ENCODE results near the gene SMG7.

The SMG7 gene

GRCh38 chr1:183457449-183457848, 14.8 kb upstream of the SMG7 start:
- no peaks in the 10 kb centered on the region for H3K9me3 ChIP-seq (ENCODE audit: low read length)
- no peaks in the 10 kb centered on the region for H4K20me1 ChIP-seq (ENCODE audit: insufficient read depth, low read length)
- H3K36me3 ChIP-seq (ENCODE audit: insufficient read depth, low read length) = no peaks in the 10 kb centered on the region
- H3K9me2 ChIP-seq (ENCODE audit: low read depth, low read length) = no peaks in the 10 kb centered on the region
- H3K9ac ChIP-seq (ENCODE audit: low read length) = no peak overlapping the region
- no peaks in the 10 kb centered on the region for H3K27me3 ChIP-seq (ENCODE audit: insufficient read depth, low read length)
- H3K4me3 ChIP-seq (ENCODE audit: low read depth, low read length, poor library complexity, severe bottlenecking) = no peak overlapping the region
- H3K4me2 ChIP-seq (ENCODE audit: low read length) = no peak overlapping the region
- H3F3A ChIP-seq (ENCODE audit: insufficient read depth, low read length) = no peaks in the 10 kb centered on the region
- TF ChIP-seq CTCF (IDR thresholded peaks at IDR 0.05; ENCODE audit: low read length) (no peak), EZH2 (IDR thresholded peaks at IDR 0.05; ENCODE audit: borderline replicate concordance, low read length) (no peak)
- no peaks in the 10 kb centered on the region for H3K79me2 ChIP-seq (ENCODE audit: insufficient read depth, low read length)
- H2AFZ ChIP-seq (ENCODE audit: low read length) = no peak overlapping the region
- no peak overlapping the region for H3K27ac ChIP-seq (ENCODE audit: low read depth, low read length, poor library complexity, severe bottlenecking)
- H3K4me1 ChIP-seq (ENCODE audit: insufficient read depth, low read length, severe bottlenecking) = no peaks in the 10 kb centered on the region

GRCh38 chr1:183460596-183460995, 11.7 kb upstream of the SMG7 start:
- Histone ChIP-seq H2AFZ (ENCODE audit: low read length) (no peak overlapping the region), H3K79me2 (ENCODE audit: insufficient read depth, low read length) (no peaks in the 10 kb centered on the region), H3K36me3 (ENCODE audit: insufficient read depth, low read length) (no peaks in the 10 kb centered on the region), H3K4me3 (ENCODE audit: low read depth, low read length, poor library complexity, severe bottlenecking) (no peak overlapping the region), H3K27me3 (ENCODE audit: insufficient read depth, low read length) (no peaks in the 10 kb centered on the region), H3K4me1 (ENCODE audit: insufficient read depth, low read length, severe bottlenecking) (no peaks in the 10 kb centered on the region), H3K9me3 (ENCODE audit: low read length) (no peaks in the 10 kb centered on the region), H3K4me2 (ENCODE audit: low read length) (no peak overlapping the region), H4K20me1 (ENCODE audit: insufficient read depth, low read length) (no peaks in the 10 kb centered on the region), H3K9ac (ENCODE audit: low read length) (no peak overlapping the region), H3F3A (ENCODE audit: insufficient read depth, low read length) (no peaks in the 10 kb centered on the region), H3K9me2 (ENCODE audit: low read depth, low read length) (no peaks in the 10 kb centered on the region), H3K27ac (ENCODE audit: low read depth, low read length, poor library complexity, severe bottlenecking) (no peak overlapping the region)
- no peak for TF ChIP-seq EZH2 (IDR thresholded peaks at IDR 0.05; ENCODE audit: borderline replicate concordance, low read length)
- TF ChIP-seq CTCF (IDR thresholded peaks at IDR 0.05; ENCODE audit: low read length) = no peak

- TF ChIP-seq EZH2 (IDR thresholded peaks at IDR 0.05; ENCODE audit: borderline replicate concordance, low read length) (no peak), CTCF (IDR thresholded peaks at IDR 0.05; ENCODE audit: low read length) (no peak)
- no peaks in the 10 kb centered on the region for H3K9me2 ChIP-seq (ENCODE audit: low read depth, low read length)
- no peak overlapping the region for H2AFZ ChIP-seq (ENCODE audit: low read length)
- H3K79me2 ChIP-seq (ENCODE audit: insufficient read depth, low read length) = no peaks in the 10 kb centered on the region
- no peaks in the 10 kb centered on the region for H3K27me3 ChIP-seq (ENCODE audit: insufficient read depth, low read length)
- no peak overlapping the region for H3K4me3 ChIP-seq (ENCODE audit: low read depth, low read length, poor library complexity, severe bottlenecking)
- no peaks in the 10 kb centered on the region for H3K36me3 ChIP-seq (ENCODE audit: insufficient read depth, low read length)
- no peak overlapping the region for H3K9ac ChIP-seq (ENCODE audit: low read length)
- no peaks in the 10 kb centered on the region for H3K4me1 ChIP-seq (ENCODE audit: insufficient read depth, low read length, severe bottlenecking)
- H3K9me3 ChIP-seq (ENCODE audit: low read length) = no peaks in the 10 kb centered on the region
- H3K27ac ChIP-seq (ENCODE audit: low read depth, low read length, poor library complexity, severe bottlenecking) = no peak overlapping the region
- H3K4me2 ChIP-seq (ENCODE audit: low read length) = no peak overlapping the region
- H4K20me1 ChIP-seq (ENCODE audit: insufficient read depth, low read length) = no peaks in the 10 kb centered on the region
- no peaks in the 10 kb centered on the region for H3F3A ChIP-seq (ENCODE audit: insufficient read depth, low read length)
These were observed 10.9 kb upstream of the SMG7 start for GRCh38 chr1:183461350-183461749.
